Endothelial cell (in vitro differentiated cells): ENCODE data around the gene SECTM1. TPM values are rescaled to one million over a fixed set of nuclear protein-coding genes. Genes with fewer than 3 reads are reported as not detected.

Experiments used
- DNase-seq: peaks from one replicate; pipeline ENCODE4 v3.0.0; 2021; ENCODE audit warnings: low spot score
- H3K27ac Mint-ChIP-seq: one replicate; pipeline ENCODE4 v1.8.0; 2021; ENCODE audit warnings: mixed read lengths, inconsistent platforms; ENCODE audit not compliant: unreplicated experiment
- H3K27me3 Mint-ChIP-seq: one replicate; pipeline ENCODE4 v1.8.0; 2021; ENCODE audit warnings: mild to moderate bottlenecking, moderate library complexity, mixed read lengths, inconsistent platforms; ENCODE audit not compliant: unreplicated experiment
- H3K36me3 Mint-ChIP-seq: one replicate; pipeline ENCODE4 v1.8.0; 2021; ENCODE audit warnings: mild to moderate bottlenecking, low read depth, mixed read lengths, inconsistent platforms; ENCODE audit not compliant: unreplicated experiment
- H3K4me1 Mint-ChIP-seq: one replicate; pipeline ENCODE4 v1.8.0; 2021; ENCODE audit warnings: mild to moderate bottlenecking, mixed read lengths, inconsistent platforms; ENCODE audit not compliant: unreplicated experiment
- H3K4me3 Mint-ChIP-seq: one replicate; pipeline ENCODE4 v1.8.0; 2021; ENCODE audit warnings: mild to moderate bottlenecking, mixed read lengths, inconsistent platforms; ENCODE audit not compliant: unreplicated experiment
- H3K9me3 Mint-ChIP-seq: one replicate; pipeline ENCODE4 v1.8.0; 2021; ENCODE audit warnings: mixed read lengths, inconsistent platforms; ENCODE audit not compliant: unreplicated experiment
- CTCF ChIP-seq: fragments of 200-600 bp; sonication (generic); IDR thresholded peaks from one replicate; pipeline ENCODE4 v1.5.0; 2021; ENCODE audit warnings: antibody characterized with exemption; ENCODE audit not compliant: unreplicated experiment
- total RNA-seq: library from RNA; stranded (reverse); fragmentation: NEBNext Ultra II Directional; extraction: Animal tissue kit (Norgen Biotek cat#: 25700); gene quantifications from one replicate; pipeline ENCODE4 v1.2.1, GENCODE V29; 2021; ENCODE audit not compliant: unreplicated experiment

SECTM1 gene
- total RNA-seq, 1 donor from 2014 or later: not detected

DNA sequence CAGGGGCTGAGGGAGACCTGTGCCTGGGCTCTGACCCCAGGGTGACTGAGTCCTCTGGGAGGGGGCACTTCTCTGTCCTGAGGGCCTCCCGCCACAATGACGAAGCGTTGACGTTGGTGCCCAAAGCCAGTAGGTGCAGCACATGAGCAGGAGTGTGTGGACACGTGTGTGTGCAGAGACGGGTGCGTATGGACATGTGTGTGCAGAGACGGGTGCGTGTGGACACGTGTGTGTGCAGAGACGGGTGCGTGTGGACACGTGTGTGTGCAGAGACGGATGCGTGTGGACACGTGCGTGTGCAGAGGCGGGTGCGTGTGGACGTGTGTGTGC lies 15.4 kb downstream of the SECTM1 start:
- DNase-seq: no peak
- TF ChIP-seq CTCF: no peak
- H3K9me3 Mint-ChIP-seq: no peaks in the 10 kb centered on the region
- H3K27me3 Mint-ChIP-seq: peaks cover 4% of the 10 kb centered on the region
- H3K36me3 Mint-ChIP-seq: no peaks in the 10 kb centered on the region
- H3K4me3 Mint-ChIP-seq: no peak overlapping the region
- H3K27ac Mint-ChIP-seq: no peak overlapping the region
- H3K4me1 Mint-ChIP-seq: peaks cover 2% of the 10 kb centered on the region

- Mint-ChIP-seq H3K9me3 (no peaks in the 10 kb centered on the region), H3K27ac (no peak within 1 kb of the TSS), H3K27me3 (peaks cover 4% of the 10 kb centered on the region), H3K36me3 (no peaks in the 10 kb centered on the region), H3K4me3 (no peak within 1 kb of the TSS), H3K4me1 (peaks cover 2% of the 10 kb centered on the region)
- no peak for DNase-seq
- TF ChIP-seq CTCF: no peak
These were observed 16.0 kb downstream of the SECTM1 start, which contains the start of gene CD7 for GRCh38 chr17:82317394-82318168. CD7 (minus strand) TSS chr17:82317608; CDS start chr17:82317495, 113 bp downstream.

- H3K36me3 Mint-ChIP-seq: no peaks in the 10 kb centered on the region
- no peak for DNase-seq
- peaks cover 2% of the 10 kb centered on the region for H3K4me1 Mint-ChIP-seq
- H3K4me3 Mint-ChIP-seq: no peak overlapping the region
- no peak overlapping the region for H3K27ac Mint-ChIP-seq
- no peaks in the 10 kb centered on the region for H3K9me3 Mint-ChIP-seq
- peaks cover 4% of the 10 kb centered on the region for H3K27me3 Mint-ChIP-seq
- no peak for TF ChIP-seq CTCF
These were observed 16.7 kb downstream of the SECTM1 start for GRCh38 chr17:82316651-82317393.

DNA sequence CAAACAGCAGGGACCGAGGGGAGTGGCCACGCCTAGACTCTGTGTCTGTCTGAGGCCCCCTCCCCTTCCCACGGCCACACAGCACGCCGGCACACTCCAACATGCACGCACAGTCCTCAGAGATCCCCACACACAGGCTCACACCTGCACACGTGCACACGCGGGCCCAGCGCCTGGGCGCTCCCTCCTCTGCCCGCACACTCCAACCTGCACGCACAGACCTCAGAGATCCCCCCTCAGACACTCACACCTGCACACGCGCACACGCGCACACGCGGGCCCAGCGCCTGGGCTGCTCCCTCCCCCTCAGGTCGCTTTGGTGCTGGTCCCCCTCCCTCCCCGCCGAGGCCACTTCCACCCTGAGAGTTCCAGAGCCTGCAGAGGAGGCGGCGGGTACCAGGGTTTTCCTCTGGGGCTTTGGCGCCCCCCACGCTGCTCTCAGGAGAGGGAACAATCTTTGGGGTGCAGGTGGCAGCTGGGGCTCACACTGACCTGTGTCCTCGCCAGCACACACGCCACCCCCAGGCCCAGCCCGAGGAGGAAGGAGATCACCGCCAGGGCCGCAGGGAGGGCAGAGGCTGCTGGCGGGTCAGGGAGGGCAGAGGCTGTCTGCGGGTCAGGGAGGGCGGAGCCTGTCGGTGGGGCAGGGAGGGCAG lies 17.7 kb downstream of the SECTM1 start:
- DNase-seq: no peak
- Mint-ChIP-seq H3K9me3 (no peaks in the 10 kb centered on the region), H3K27me3 (peaks cover 2% of the 10 kb centered on the region), H3K4me1 (no peaks in the 10 kb centered on the region), H3K4me3 (no peak overlapping the region), H3K27ac (no peak overlapping the region), H3K36me3 (no peaks in the 10 kb centered on the region)
- TF ChIP-seq CTCF: no peak
